H1 (cell line): ENCODE measurements around the gene ARHGEF25. TPM values are rescaled to one million over a fixed set of nuclear protein-coding genes. Genes with fewer than 3 reads are reported as not detected.

Experiments
- CTCF ChIA-PET: fragments of 300-600 bp; sonication (Branson Sonifier 250); formaldehyde crosslinking; loops from one replicate; lab custom pipeline; 2021; ENCODE audit not compliant: partially characterized antibody; lab: Charles Lee
- POLR2A ChIA-PET: fragments of 300-600 bp; sonication (Branson Sonifier 250); formaldehyde crosslinking; loops from one replicate; lab custom pipeline; 2021; ENCODE audit warnings: inconsistent platforms; ENCODE audit not compliant: partially characterized antibody; lab: Charles Lee
- DNase-seq, 2 experiments: peaks; one replicate each; pipeline versions ENCODE4 v3.0.0 to v3.0.0-alpha.2; 2010 to 2022; ENCODE audit warnings: low spot score in 2 of 2, low read depth in 1 of 2, mixed read lengths in 1 of 2
- FAIRE-seq: peaks from 2 replicates; lab custom pipeline; 2011; peaks lifted over from hg19 to GRCh38; lab: Jason Lieb, UNC
- H2AFZ ChIP-seq: 2 replicates; pipeline ENCODE4 v1.8.1; 2012; ENCODE audit warnings: low read length, inconsistent platforms
- H2AK5ac ChIP-seq: 2 replicates; pipeline ENCODE4 v1.6.1; 2013; ENCODE audit warnings: low read depth, low read length
- H2BK120ac ChIP-seq: replicated peaks from 2 replicates; pipeline ENCODE3; 2013; ENCODE audit warnings: low read depth, low read length, inconsistent platforms
- H2BK12ac ChIP-seq: 2 replicates; pipeline ENCODE4 v1.6.1; 2013; ENCODE audit warnings: low read depth, low read length
- H2BK15ac ChIP-seq: 2 replicates; pipeline ENCODE4 v1.6.1; 2013; ENCODE audit warnings: low read length
- H2BK20ac ChIP-seq: 2 replicates; pipeline ENCODE4 v1.6.1; 2013; ENCODE audit warnings: low read length
- H2BK5ac ChIP-seq: 2 replicates; pipeline ENCODE4 v1.6.1; 2013; ENCODE audit warnings: low read depth, low read length
- H3K14ac ChIP-seq: 2 replicates; pipeline ENCODE4 v1.6.1; 2013; ENCODE audit warnings: inconsistent platforms; ENCODE audit not compliant: insufficient read length
- H3K18ac ChIP-seq: 2 replicates; pipeline ENCODE4 v1.6.1; 2013; ENCODE audit warnings: low read length; ENCODE audit errors: extremely low read depth
- H3K23ac ChIP-seq: 2 replicates; pipeline ENCODE4 v1.6.1; 2013; ENCODE audit warnings: inconsistent platforms; ENCODE audit not compliant: insufficient read length
- H3K23me2 ChIP-seq: 2 replicates; pipeline ENCODE4 v1.6.1; 2013; ENCODE audit warnings: low read depth, low read length
- H3K27ac ChIP-seq: 2 replicates; pipeline ENCODE4 v1.6.1; 2011; ENCODE audit warnings: low read depth, low read length, inconsistent platforms
- H3K27me3 ChIP-seq, 4 experiments: replicated peaks in 1 of 4; 1 replicate in 1 of 4; 2 replicates in 3 of 4; pipeline versions ENCODE4 v1.6.1 to v1.8.1; 2011 to 2013; ENCODE audit warnings: low read length in 3 of 4, mild to moderate bottlenecking in 3 of 4, inconsistent platforms in 2 of 4, mixed read lengths in 2 of 4, moderate library complexity in 1 of 4; ENCODE audit not compliant: control insufficient read depth in 3 of 4, insufficient read depth in 3 of 4; ENCODE audit errors: extremely low read depth in 1 of 4
- H3K36me3 ChIP-seq, 4 experiments: 2 replicates each; pipeline versions ENCODE4 v1.6.1 to v1.8.1; 2011 to 2013; ENCODE audit warnings: mild to moderate bottlenecking in 4 of 4, low read length in 3 of 4, moderate library complexity in 2 of 4, control low read depth in 1 of 4, inconsistent platforms in 1 of 4; ENCODE audit not compliant: insufficient read depth in 4 of 4, control insufficient read depth in 2 of 4
- H3K4ac ChIP-seq: replicated peaks from 2 replicates; pipeline ENCODE3; 2013; ENCODE audit warnings: low read length, low read depth, mixed read lengths, inconsistent platforms; ENCODE audit not compliant: insufficient read length
- H3K4me1 ChIP-seq, 4 experiments: replicated peaks in 1 of 4; 1 replicate in 1 of 4; 2 replicates in 3 of 4; pipeline versions ENCODE4 v1.6.1 to v1.8.1; 2011 to 2013; ENCODE audit warnings: low read length in 3 of 4, inconsistent platforms in 2 of 4, mixed read lengths in 1 of 4; ENCODE audit not compliant: insufficient read depth in 4 of 4, control insufficient read depth in 3 of 4
- H3K4me2 ChIP-seq, 2 experiments: 2 replicates each; pipeline versions ENCODE4 v1.6.1 to v1.8.1; 2011 to 2013; ENCODE audit warnings: low read depth in 2 of 2, low read length in 2 of 2, control low read depth in 1 of 2, inconsistent platforms in 1 of 2, mild to moderate bottlenecking in 1 of 2; ENCODE audit not compliant: insufficient read depth in 1 of 2
- H3K4me3 ChIP-seq, 4 experiments: fragments of 200-600, 300-600 bp in 1 of 4; sonication (generic), shearing (Covaris generic), sonication (Bioruptor Twin) in 1 of 4; 2 replicates each; pipeline versions ENCODE4 v1.5.1 to v1.8.1; 2011 to 2016; ENCODE audit warnings: low read length in 4 of 4, low read depth in 3 of 4, control low read depth in 2 of 4, inconsistent platforms in 2 of 4, mild to moderate bottlenecking in 2 of 4, mixed read lengths in 1 of 4, moderate library complexity in 1 of 4; ENCODE audit not compliant: insufficient read depth in 2 of 4; ENCODE audit errors: extremely low read depth in 1 of 4
- H3K56ac ChIP-seq: replicated peaks from 2 replicates; pipeline ENCODE3; 2013; ENCODE audit warnings: low read depth, mild to moderate bottlenecking, mixed read lengths, low read length, inconsistent platforms; ENCODE audit not compliant: insufficient read length
- H3K79me1 ChIP-seq: 2 replicates; pipeline ENCODE4 v1.6.1; 2013; ENCODE audit warnings: low read depth, low read length, control low read depth
- H3K79me2 ChIP-seq, 2 experiments: 2 replicates each; pipeline versions ENCODE4 v1.6.1 to v1.8.1; 2012 to 2013; ENCODE audit warnings: low read length in 2 of 2, mild to moderate bottlenecking in 2 of 2, inconsistent platforms in 1 of 2; ENCODE audit not compliant: insufficient read depth in 2 of 2, control insufficient read depth in 1 of 2
- H3K9ac ChIP-seq, 4 experiments: replicated peaks in 1 of 4; 1 replicate in 1 of 4; 2 replicates in 3 of 4; pipeline versions ENCODE4 v1.6.1 to v1.8.1; 2011 to 2013; ENCODE audit warnings: low read depth in 3 of 4, low read length in 3 of 4, control low read depth in 2 of 4, mild to moderate bottlenecking in 2 of 4, moderate library complexity in 2 of 4, inconsistent platforms in 1 of 4; ENCODE audit errors: extremely low read depth in 1 of 4
- H3K9me3 ChIP-seq, 2 experiments: 2 replicates each; pipeline versions ENCODE4 v1.6.1 to v1.8.1; 2012 to 2013; ENCODE audit warnings: mild to moderate bottlenecking in 2 of 2, moderate library complexity in 2 of 2, control low read depth in 1 of 2, inconsistent platforms in 1 of 2, low read depth in 1 of 2, low read length in 1 of 2, mixed read lengths in 1 of 2; ENCODE audit not compliant: insufficient read depth in 2 of 2
- H4K20me1 ChIP-seq, 2 experiments: replicated peaks in 1 of 2; 2 replicates each; pipeline versions ENCODE3 to v1.8.1; 2011 to 2013; ENCODE audit warnings: inconsistent platforms in 2 of 2, low read length in 2 of 2, mild to moderate bottlenecking in 1 of 2; ENCODE audit not compliant: insufficient read depth in 2 of 2, control insufficient read depth in 1 of 2
- H4K5ac ChIP-seq: 2 replicates; pipeline ENCODE4 v1.6.1; 2013; ENCODE audit warnings: low read length, low read depth, mixed read lengths, inconsistent platforms; ENCODE audit not compliant: insufficient read length
- H4K8ac ChIP-seq: 2 replicates; pipeline ENCODE4 v1.8.0; 2013; ENCODE audit warnings: mild to moderate bottlenecking, moderate library complexity, low read length, inconsistent platforms; ENCODE audit not compliant: insufficient read depth; ENCODE audit errors: extremely low read depth
- H4K91ac ChIP-seq: replicated peaks from 2 replicates; pipeline ENCODE3; 2013; ENCODE audit warnings: low read length, mixed read lengths, inconsistent platforms; ENCODE audit not compliant: insufficient read length
- BACH1 ChIP-seq: IDR thresholded peaks from 2 replicates; pipeline ENCODE4 v1.6.1; 2012; ENCODE audit warnings: low read length, improper control_type of control experiment
- CBX8 ChIP-seq: fragments of 300-800, 300-1000 bp; sonication (generic); IDR thresholded peaks from 2 replicates; pipeline ENCODE4 v1.7.1; 2016; ENCODE audit warnings: low read depth, low read length, borderline replicate concordance
- CREB1 ChIP-seq: IDR thresholded peaks from 2 replicates; pipeline ENCODE4 v1.6.1; 2012; ENCODE audit warnings: inconsistent platforms
- CTCF ChIP-seq, 3 experiments: IDR thresholded peaks; 1 replicate in 2 of 3; 2 replicates in 1 of 3; pipeline versions ENCODE4 v1.5.1 to v1.6.1; 2011; ENCODE audit warnings: low read length in 3 of 3, mild to moderate bottlenecking in 3 of 3, inconsistent platforms in 2 of 3, low read depth in 1 of 3, moderate library complexity in 1 of 3; ENCODE audit not compliant: insufficient read depth in 1 of 3; ENCODE audit errors: control extremely low read depth in 1 of 3
- GABPA ChIP-seq: IDR thresholded peaks from 2 replicates; pipeline ENCODE4 v1.6.1; 2011; ENCODE audit warnings: mild to moderate bottlenecking, low read length, moderate library complexity, borderline replicate concordance; ENCODE audit not compliant: insufficient read depth
- HDAC6 ChIP-seq: IDR thresholded peaks from one replicate; pipeline ENCODE4 v1.7.1; 2012; ENCODE audit warnings: low read depth, mild to moderate bottlenecking, inconsistent platforms, low read length, moderate library complexity
- JUN ChIP-seq: IDR thresholded peaks from 2 replicates; pipeline ENCODE4 v1.6.1; 2011; ENCODE audit warnings: low read depth, mild to moderate bottlenecking, improper control_type of control experiment, low read length
- KDM4A ChIP-seq: IDR thresholded peaks from one replicate; pipeline ENCODE4 v1.7.1; 2012; ENCODE audit warnings: low read depth, mild to moderate bottlenecking, moderate library complexity, low read length, inconsistent platforms; ENCODE audit not compliant: severe bottlenecking
- NRF1 ChIP-seq: IDR thresholded peaks from 2 replicates; pipeline ENCODE4 v1.6.1; 2011; ENCODE audit warnings: mild to moderate bottlenecking, low read depth, low read length, improper control_type of control experiment
- RAD21 ChIP-seq, 2 experiments: IDR thresholded peaks in 1 of 2; conservative IDR thresholded peaks in 1 of 2; 2 replicates each; pipeline ENCODE4 v1.6.1; 2011; ENCODE audit warnings: low read depth in 2 of 2, low read length in 2 of 2, improper control_type of control experiment in 1 of 2, inconsistent platforms in 1 of 2, mild to moderate bottlenecking in 1 of 2, moderate library complexity in 1 of 2
- TAF1 ChIP-seq: IDR thresholded peaks from 2 replicates; pipeline ENCODE4 v1.6.1; 2011; ENCODE audit warnings: mild to moderate bottlenecking, low read depth, low read length
- TCF12 ChIP-seq: IDR thresholded peaks from 2 replicates; pipeline ENCODE4 v1.6.1; 2011; ENCODE audit warnings: low read depth, mild to moderate bottlenecking, low read length
- YY1 ChIP-seq: IDR thresholded peaks from 2 replicates; pipeline ENCODE4 v1.6.1; 2011; ENCODE audit warnings: low read depth, mild to moderate bottlenecking, low read length
- whole genome bisulfite sequencing, 2 experiments: shearing (Covaris generic) in 1 of 2; methylation state at CpG; one replicate each; pipeline versions ENCODE4 v1.1.6 to v1.1.7; 2013 to 2015; ENCODE audit warnings: low lambda C conversion rate in 2 of 2, mixed read lengths in 2 of 2, inconsistent platforms in 1 of 2, low coverage in 1 of 2, missing lambda C conversion rate in 1 of 2; ENCODE audit not compliant: insufficient replicate concordance in 2 of 2, insufficient coverage in 1 of 2, insufficient read length in 1 of 2; ENCODE audit errors: extremely low coverage in 1 of 2, missing lambda C conversion rate in 1 of 2; 5-methylcytosine and 5-hydroxymethylcytosine counted together
- polyA plus RNA-seq, 7 experiments: library from polyadenylated mRNA; depleted of rRNA in 3 of 7; stranded (reverse) in 5 of 7; unstranded in 2 of 7; fragments of >200 nt in 5 of 7; fragments of 200-250 nt in 2 of 7; gene quantifications; 1 replicate in 5 of 7; 2 replicates in 1 of 7; 4 replicates in 1 of 7; pipeline versions ENCODE4 v1.2.1 to v1.2.3, GENCODE V29; 2011 to 2013; ENCODE audit warnings: missing spikeins in 2 of 7, mixed read lengths in 2 of 7
- total RNA-seq: library from RNA; stranded (reverse); fragmentation: NEBNext Ultra II Directional; extraction: Animal tissue kit (Norgen Biotek cat#: 25700); gene quantifications from 2 replicates; pipeline ENCODE4 v1.2.1, GENCODE V29; 2021

The ARHGEF25 gene
- total and polyA plus RNA-seq, 2 of the 8 experiments (the other 6 are each of a cell fraction or from before 2014, with no cell fraction given) = 5.9 to 8.8 TPM

GRCh38 chr12:57657744-57658143, 46.5 kb downstream of the ARHGEF25 start:
- H2BK5ac ChIP-seq = no peak overlapping the region
- CTCF ChIA-PET = interaction anchor here (1.2 to 2.6 kb wide), 3 partner anchors 20 to 69 kb away, joined by 3 to 11 read pairs (median 4); partner anchors contain the start of gene OS9
- H2AFZ ChIP-seq = no peak overlapping the region
- H3K4me2 ChIP-seq = no peak overlapping the region
- no peak overlapping the region for H2BK20ac ChIP-seq
- H4K8ac ChIP-seq = no peak overlapping the region
- no peak overlapping the region for H3K9ac ChIP-seq
- H3K9me3 ChIP-seq = peaks cover 31 to 48% of the 10 kb centered on the region in 2 experiments
- no peak overlapping the region for H2BK12ac ChIP-seq
- no peak overlapping the region for H4K91ac ChIP-seq
- H3K79me1 ChIP-seq = no peaks in the 10 kb centered on the region
- no peak for FAIRE-seq
- no peak overlapping the region for H4K5ac ChIP-seq
- H3K27ac ChIP-seq = no peak overlapping the region
- H3K27me3 ChIP-seq = no peaks in the 10 kb centered on the region
- 53% methylated on average over 3 of the region's 3 CpGs; no CpG with 5 or more reads in 1 of the 2 experiments for WGBS, 2 experiments
- POLR2A ChIA-PET = no interaction called here
- no peaks in the 10 kb centered on the region for H3K36me3 ChIP-seq
- TF ChIP-seq CREB1 (no peak), CBX8 (no peak), TCF12 (no peak), TAF1 (no peak), BACH1 (no peak), HDAC6 (no peak), YY1 (no peak), NRF1 (no peak), KDM4A (no peak), JUN (no peak), GABPA (no peak), CTCF (IDR thresholded peaks at IDR 0.05; ENCODE audit: control extremely low read depth in 1 of 3, insufficient read depth in 1 of 3, low read depth in 1 of 3, low read length in 3 of 3) (no peak), RAD21 (IDR thresholded peaks at IDR 0.05 in 1 of 2, conservative IDR thresholded peaks at IDR 0.05 in 1 of 2; ENCODE audit: low read depth in 2 of 2, low read length in 2 of 2) (no peak)
- TF ChIP-seq, all 59 proteins: peak for 0
- no peak overlapping the region for H3K18ac ChIP-seq
- no peak overlapping the region for H2AK5ac ChIP-seq
- no peak overlapping the region for H3K4ac ChIP-seq
- H4K20me1 ChIP-seq = no peaks in the 10 kb centered on the region
- H3K56ac ChIP-seq = no peak overlapping the region
- no peak for DNase-seq
- no peak overlapping the region for H2BK120ac ChIP-seq
- no peak overlapping the region for H3K23ac ChIP-seq
- no peaks in the 10 kb centered on the region for H3K4me1 ChIP-seq
- H2BK15ac ChIP-seq = no peak overlapping the region
- H3K4me3 ChIP-seq = no peak overlapping the region
- H3K23me2 ChIP-seq = no peaks in the 10 kb centered on the region
- no peaks in the 10 kb centered on the region for H3K79me2 ChIP-seq
- no peak overlapping the region for H3K14ac ChIP-seq
